ENCODE measurements around the gene TMEM158. TPM values are rescaled to one million over a fixed set of nuclear protein-coding genes. Genes with fewer than 3 reads are reported as not detected.

Gene TMEM158
- total and polyA plus RNA-seq, 7 experiments from 2014 or later: 0.27 to 0.96 (median 0.60) TPM; not detected in 4

DNA sequence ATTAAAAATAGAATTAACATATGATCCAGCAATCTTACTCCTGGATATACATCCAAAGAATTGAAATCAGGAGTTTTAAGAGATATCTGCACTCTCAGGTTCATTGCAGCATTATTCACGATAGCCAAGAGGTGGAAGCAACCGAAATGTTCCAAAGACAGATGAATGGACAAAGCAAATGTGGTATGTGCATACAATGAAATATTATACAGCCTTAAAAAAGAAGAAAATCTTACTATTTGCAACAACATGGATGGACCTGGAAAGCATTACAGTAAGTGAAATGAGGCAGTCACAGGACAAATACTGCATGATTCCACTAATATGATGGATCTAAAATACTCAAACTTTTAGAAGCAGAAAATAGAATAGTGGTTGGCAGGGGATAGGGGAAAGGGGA, 9.3 kb upstream of the TMEM158 start:
- peaks cover 0 to 11% (median 4%) of the 10 kb centered on the region in 5 donors for H3K36me3 Mint-ChIP-seq
- no peak overlapping the region for H3K27ac Mint-ChIP-seq
- Histone ChIP-seq H3K9me3 (ENCODE audit: control insufficient read depth in 2 of 3, low read length in 3 of 3) (no peaks in the 10 kb centered on the region), H3K27me3 (ENCODE audit: control insufficient read depth in 2 of 2, insufficient read depth in 2 of 2, low read length in 2 of 2) (no peaks in the 10 kb centered on the region), H3K4me3 (ENCODE audit: low read length) (no peak overlapping the region), H3K4me1 (ENCODE audit: control insufficient read depth in 2 of 2, insufficient read depth in 2 of 2, low read length in 2 of 2) (no peaks in the 10 kb centered on the region), H3K27ac (ENCODE audit: low read depth, low read length) (no peak overlapping the region), H3K36me3 (ENCODE audit: control insufficient read depth in 2 of 3, insufficient read depth in 3 of 3, low read length in 3 of 3) (no peaks in the 10 kb centered on the region)
- ATAC-seq: no peak
- DNase-seq: no peak
- POLR2A ChIA-PET: interaction anchor here (0.6 kb wide), 1 partner anchor 12 kb away, joined by 3 read pairs; no protein-coding TSS in a partner anchor
- no peak overlapping the region for H3K4me3 Mint-ChIP-seq
- CTCF ChIA-PET: no interaction called here
- H3K4me1 Mint-ChIP-seq: peaks cover 0 to 7% (median 0%) of the 10 kb centered on the region in 7 donors
- peaks cover 0 to 11% (median 6%) of the 10 kb centered on the region in 11 donors for H3K9me3 Mint-ChIP-seq
- intact Hi-C loops (cut with micrococcal nuclease): no loop called here
- peaks cover 11 to 34% (median 23%) of the 10 kb centered on the region in 5 donors for H3K27me3 Mint-ChIP-seq

DNA sequence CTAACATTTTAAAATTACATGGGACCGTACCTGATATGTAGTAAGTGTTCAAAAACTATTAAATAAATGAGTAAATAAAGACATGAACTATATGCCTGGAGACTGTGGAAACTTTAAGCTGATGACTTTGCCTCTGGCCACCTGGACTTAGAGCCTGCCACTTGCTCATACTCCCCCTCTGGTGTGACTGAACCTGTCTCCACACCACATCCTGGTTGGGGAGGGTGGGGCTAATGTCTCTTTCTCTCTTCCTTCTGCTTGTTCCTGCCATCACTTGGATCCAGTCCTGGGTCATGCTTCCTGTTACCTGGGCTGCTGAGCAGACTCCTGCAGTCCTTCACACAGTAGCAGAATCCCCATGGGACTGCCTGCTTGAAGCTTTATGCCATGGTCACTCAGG, 8.2 kb upstream of the TMEM158 start:
- no peak overlapping the region for H3K4me3 ChIP-seq (ENCODE audit: low read length)
- H3K36me3 Mint-ChIP-seq: peaks cover 0 to 11% (median 4%) of the 10 kb centered on the region in 5 donors
- H3K27me3 Mint-ChIP-seq: peaks cover 19 to 37% (median 28%) of the 10 kb centered on the region in 5 donors
- no peak overlapping the region for H3K27ac ChIP-seq (ENCODE audit: low read depth, low read length)
- H3K9me3 Mint-ChIP-seq: peaks cover 0 to 11% (median 6%) of the 10 kb centered on the region in 11 donors
- no peaks in the 10 kb centered on the region for H3K4me1 ChIP-seq (ENCODE audit: control insufficient read depth in 2 of 2, insufficient read depth in 2 of 2, low read length in 2 of 2)
- intact Hi-C loops (cut with micrococcal nuclease): no loop called here
- no peaks in the 10 kb centered on the region for H3K9me3 ChIP-seq (ENCODE audit: control insufficient read depth in 2 of 3, low read length in 3 of 3)
- ChIA-PET POLR2A (no interaction called here), CTCF (no interaction called here)
- ATAC-seq (no peak), DNase-seq (no peak)
- no peaks in the 10 kb centered on the region for H3K27me3 ChIP-seq (ENCODE audit: control insufficient read depth in 2 of 2, insufficient read depth in 2 of 2, low read length in 2 of 2)
- peaks cover 0 to 7% (median 0%) of the 10 kb centered on the region in 7 donors for H3K4me1 Mint-ChIP-seq
- no peak overlapping the region for H3K27ac Mint-ChIP-seq
- H3K4me3 Mint-ChIP-seq: no peak overlapping the region
- no peaks in the 10 kb centered on the region for H3K36me3 ChIP-seq (ENCODE audit: control insufficient read depth in 2 of 3, insufficient read depth in 3 of 3, low read length in 3 of 3)

DNA sequence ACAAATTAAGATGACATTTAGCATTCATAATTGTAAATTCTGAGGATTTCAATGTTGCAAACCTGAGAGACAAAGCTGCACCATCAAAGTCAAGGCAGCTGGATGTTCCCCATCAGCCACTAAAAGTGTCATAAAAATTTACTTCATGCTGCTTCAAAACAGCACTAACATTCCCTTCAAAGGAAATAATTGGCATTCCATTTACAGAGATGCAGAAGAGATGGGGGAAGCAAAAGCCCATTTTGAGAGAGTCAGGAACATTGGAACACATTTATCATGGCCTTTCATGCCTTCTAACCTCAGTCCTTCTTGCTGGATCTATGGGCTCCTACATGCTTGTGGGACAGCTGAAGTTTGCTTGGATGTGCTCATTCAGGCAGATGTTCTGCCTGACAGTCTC, 6.4 kb upstream of the TMEM158 start:
- no peaks in the 10 kb centered on the region for H3K4me1 ChIP-seq (ENCODE audit: control insufficient read depth in 2 of 2, insufficient read depth in 2 of 2, low read length in 2 of 2)
- CTCF ChIA-PET: interaction anchor here (0.6 kb wide), 1 partner anchor 19 kb away, joined by 3 read pairs; no protein-coding TSS in a partner anchor
- Mint-ChIP-seq H3K27me3 (peaks cover 36 to 53% (median 42%) of the 10 kb centered on the region in 5 donors), H3K36me3 (peaks cover 0 to 11% (median 4%) of the 10 kb centered on the region in 5 donors), H3K9me3 (peaks cover 0 to 11% (median 6%) of the 10 kb centered on the region in 11 donors), H3K4me1 (peaks cover 0 to 7% (median 0%) of the 10 kb centered on the region in 7 donors), H3K4me3 (no peak overlapping the region), H3K27ac (no peak overlapping the region)
- ATAC-seq (no peak), DNase-seq (no peak)
- intact Hi-C loops (cut with micrococcal nuclease): no loop called here
- no peak overlapping the region for H3K4me3 ChIP-seq (ENCODE audit: low read length)
- H3K27ac ChIP-seq (ENCODE audit: low read depth, low read length): no peak overlapping the region
- H3K9me3 ChIP-seq (ENCODE audit: control insufficient read depth in 2 of 3, low read length in 3 of 3): no peaks in the 10 kb centered on the region
- POLR2A ChIA-PET: no interaction called here
- H3K27me3 ChIP-seq (ENCODE audit: control insufficient read depth in 2 of 2, insufficient read depth in 2 of 2, low read length in 2 of 2): peaks cover 0 to 4% of the 10 kb centered on the region in 2 donors
- H3K36me3 ChIP-seq (ENCODE audit: control insufficient read depth in 2 of 3, insufficient read depth in 3 of 3, low read length in 3 of 3): no peaks in the 10 kb centered on the region

GRCh38 chr3:45227946-45228345, 1.9 kb upstream of the TMEM158 start:
- Histone ChIP-seq H3K4me1 (ENCODE audit: control insufficient read depth in 2 of 2, insufficient read depth in 2 of 2, low read length in 2 of 2) (peaks cover 4 to 7% of the 10 kb centered on the region in 2 donors), H3K4me3 (ENCODE audit: low read length) (no peak overlapping the region), H3K27me3 (ENCODE audit: control insufficient read depth in 2 of 2, insufficient read depth in 2 of 2, low read length in 2 of 2) (peaks cover 8 to 14% of the 10 kb centered on the region in 2 donors), H3K36me3 (ENCODE audit: control insufficient read depth in 2 of 3, insufficient read depth in 3 of 3, low read length in 3 of 3) (no peaks in the 10 kb centered on the region), H3K27ac (ENCODE audit: low read depth, low read length) (no peak overlapping the region), H3K9me3 (ENCODE audit: control insufficient read depth in 2 of 3, low read length in 3 of 3) (no peaks in the 10 kb centered on the region)
- DNase-seq: no peak
- Mint-ChIP-seq H3K4me3 (peak overlapping the region in 4 of 10 donors; percentile 14 to 78 (median 56)), H3K4me1 (peaks cover 10 to 16% (median 13%) of the 10 kb centered on the region in 7 donors), H3K36me3 (peaks cover 0 to 4% (median 0%) of the 10 kb centered on the region in 5 donors), H3K27ac (no peak overlapping the region), H3K9me3 (peaks cover 0 to 6% (median 0%) of the 10 kb centered on the region in 11 donors), H3K27me3 (peaks cover 67 to 77% (median 70%) of the 10 kb centered on the region in 5 donors)
- ChIA-PET POLR2A (no interaction called here), CTCF (interaction anchor here (0.6 kb wide), 1 partner anchor 20 kb away, joined by 3 read pairs; no protein-coding TSS in a partner anchor)
- intact Hi-C loops (cut with micrococcal nuclease): loop anchor here (5.0 to 10.0 kb wide), 4 partner anchors 116 to 466 kb away; partner anchors contain the start of genes KIAA1143 (in 1 of the 2) and KIF15 (in 1 of the 2)
- ATAC-seq: no peak

- Mint-ChIP-seq H3K9me3 (peaks cover 0 to 6% (median 0%) of the 10 kb centered on the region in 11 donors), H3K4me3 (peak overlapping the region; percentile 71 to 85 (median 78)), H3K4me1 (peaks cover 10 to 16% (median 13%) of the 10 kb centered on the region in 7 donors), H3K36me3 (peaks cover 0 to 4% (median 0%) of the 10 kb centered on the region in 5 donors), H3K27me3 (peaks cover 74 to 80% (median 77%) of the 10 kb centered on the region in 5 donors), H3K27ac (no peak overlapping the region)
- no peak for DNase-seq
- CTCF ChIA-PET: interaction anchor here (0.6 kb wide), 1 partner anchor 606 kb away, joined by 3 read pairs; no protein-coding TSS in a partner anchor
- intact Hi-C loops (cut with micrococcal nuclease): loop anchor here (5.0 to 10.0 kb wide), 4 partner anchors 115 to 465 kb away; partner anchors contain the start of genes KIAA1143 (in 1 of the 2) and KIF15 (in 1 of the 2)
- Histone ChIP-seq H3K4me3 (ENCODE audit: low read length) (no peak overlapping the region), H3K27me3 (ENCODE audit: control insufficient read depth in 2 of 2, insufficient read depth in 2 of 2, low read length in 2 of 2) (peaks cover 8 to 14% of the 10 kb centered on the region in 2 donors), H3K36me3 (ENCODE audit: control insufficient read depth in 2 of 3, insufficient read depth in 3 of 3, low read length in 3 of 3) (no peaks in the 10 kb centered on the region), H3K9me3 (ENCODE audit: control insufficient read depth in 2 of 3, low read length in 3 of 3) (no peaks in the 10 kb centered on the region), H3K27ac (ENCODE audit: low read depth, low read length) (no peak overlapping the region), H3K4me1 (ENCODE audit: control insufficient read depth in 2 of 2, insufficient read depth in 2 of 2, low read length in 2 of 2) (peaks cover 4 to 7% of the 10 kb centered on the region in 2 donors)
- ATAC-seq: no peak
- POLR2A ChIA-PET: no interaction called here
These were observed 1.2 kb upstream of the TMEM158 start for GRCh38 chr3:45227071-45227820.

- intact Hi-C loops (cut with micrococcal nuclease): loop anchor here (5.0 to 10.0 kb wide), 4 partner anchors 113 to 463 kb away; partner anchors contain the start of genes KIAA1143 (in 1 of the 2) and KIF15 (in 1 of the 2)
- CTCF ChIA-PET: no interaction called here
- H3K4me3 ChIP-seq (ENCODE audit: low read length): no peak overlapping the region
These were observed 452 bp downstream of the TMEM158 start for GRCh38 chr3:45225465-45226205.

More at GRCh38 chr3:45225465-45226205, 452 bp downstream of the TMEM158 start:
- H3K4me3 Mint-ChIP-seq: peak overlapping the region in 4 of 10 donors; percentile 44 to 89 (median 78)
- H3K4me1 Mint-ChIP-seq: peaks cover 10 to 16% (median 13%) of the 10 kb centered on the region in 7 donors
- Histone ChIP-seq H3K4me1 (ENCODE audit: control insufficient read depth in 2 of 2, insufficient read depth in 2 of 2, low read length in 2 of 2) (peaks cover 4 to 7% of the 10 kb centered on the region in 2 donors), H3K27ac (ENCODE audit: low read depth, low read length) (no peak overlapping the region), H3K27me3 (ENCODE audit: control insufficient read depth in 2 of 2, insufficient read depth in 2 of 2, low read length in 2 of 2) (peaks cover 8 to 14% of the 10 kb centered on the region in 2 donors), H3K9me3 (ENCODE audit: control insufficient read depth in 2 of 3, low read length in 3 of 3) (no peaks in the 10 kb centered on the region), H3K36me3 (ENCODE audit: control insufficient read depth in 2 of 3, insufficient read depth in 3 of 3, low read length in 3 of 3) (no peaks in the 10 kb centered on the region)
- H3K27ac Mint-ChIP-seq: no peak overlapping the region
- peaks cover 0 to 4% (median 0%) of the 10 kb centered on the region in 5 donors for H3K36me3 Mint-ChIP-seq
- H3K27me3 Mint-ChIP-seq: peaks cover 77 to 82% (median 82%) of the 10 kb centered on the region in 5 donors
- DNase-seq (peak in 8 of 9 donors; percentile 15 to 50 (median 36)), ATAC-seq (peak; percentile 55)
- peaks cover 0 to 6% (median 0%) of the 10 kb centered on the region in 11 donors for H3K9me3 Mint-ChIP-seq
- POLR2A ChIA-PET: interaction anchor here (0.6 kb wide), 1 partner anchor 434 kb away, joined by 5 read pairs; no protein-coding TSS in a partner anchor

Data from naive thymus-derived CD4-positive, alpha-beta T cell (primary cell).